Fibroblast of pulmonary artery (primary cell): ENCODE results near the gene NTPCR.

Experiments
- DNase-seq: peaks from one replicate; pipeline ENCODE4 v3.0.0-alpha.2; 2010; ENCODE audit warnings: low read depth
- H3K4me3 ChIP-seq: replicated peaks from 2 replicates; pipeline ENCODE4 v1.5.1; 2011; ENCODE audit warnings: low read depth, mild to moderate bottlenecking, control low read depth, low read length, moderate library complexity
- TF ChIP-seq, protein P1 (sequence below): IDR thresholded peaks from 2 replicates; pipeline ENCODE4 v1.5.1; 2011; ENCODE audit warnings: mild to moderate bottlenecking, control low read depth, low read length, inconsistent platforms; ENCODE audit errors: missing control alignments

The NTPCR gene

DNA sequence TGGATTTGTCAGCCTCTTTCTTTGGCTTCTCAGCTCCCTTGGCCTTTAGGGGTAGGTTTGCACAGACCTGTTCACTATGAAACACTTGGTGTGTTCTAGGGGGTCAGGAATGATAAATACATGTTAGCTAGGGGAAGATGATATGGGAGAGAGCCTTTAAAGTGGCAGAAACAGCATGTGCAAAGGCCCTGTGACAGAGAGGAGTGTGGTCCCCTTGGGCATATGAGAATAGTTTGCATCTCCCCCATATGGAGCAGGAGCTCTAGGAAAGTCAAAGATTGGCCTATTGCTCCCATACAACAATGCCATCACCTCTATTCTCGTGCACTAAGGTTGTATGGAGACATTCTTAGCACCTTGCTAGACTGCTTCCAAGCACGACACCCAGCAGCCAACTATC, 10.7 kb upstream of the NTPCR start:
- H3K4me3 ChIP-seq = no peak overlapping the region
- TF ChIP-seq, protein P1, sequence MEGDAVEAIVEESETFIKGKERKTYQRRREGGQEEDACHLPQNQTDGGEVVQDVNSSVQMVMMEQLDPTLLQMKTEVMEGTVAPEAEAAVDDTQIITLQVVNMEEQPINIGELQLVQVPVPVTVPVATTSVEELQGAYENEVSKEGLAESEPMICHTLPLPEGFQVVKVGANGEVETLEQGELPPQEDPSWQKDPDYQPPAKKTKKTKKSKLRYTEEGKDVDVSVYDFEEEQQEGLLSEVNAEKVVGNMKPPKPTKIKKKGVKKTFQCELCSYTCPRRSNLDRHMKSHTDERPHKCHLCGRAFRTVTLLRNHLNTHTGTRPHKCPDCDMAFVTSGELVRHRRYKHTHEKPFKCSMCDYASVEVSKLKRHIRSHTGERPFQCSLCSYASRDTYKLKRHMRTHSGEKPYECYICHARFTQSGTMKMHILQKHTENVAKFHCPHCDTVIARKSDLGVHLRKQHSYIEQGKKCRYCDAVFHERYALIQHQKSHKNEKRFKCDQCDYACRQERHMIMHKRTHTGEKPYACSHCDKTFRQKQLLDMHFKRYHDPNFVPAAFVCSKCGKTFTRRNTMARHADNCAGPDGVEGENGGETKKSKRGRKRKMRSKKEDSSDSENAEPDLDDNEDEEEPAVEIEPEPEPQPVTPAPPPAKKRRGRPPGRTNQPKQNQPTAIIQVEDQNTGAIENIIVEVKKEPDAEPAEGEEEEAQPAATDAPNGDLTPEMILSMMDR = no peak
- no peak for DNase-seq

DNA sequence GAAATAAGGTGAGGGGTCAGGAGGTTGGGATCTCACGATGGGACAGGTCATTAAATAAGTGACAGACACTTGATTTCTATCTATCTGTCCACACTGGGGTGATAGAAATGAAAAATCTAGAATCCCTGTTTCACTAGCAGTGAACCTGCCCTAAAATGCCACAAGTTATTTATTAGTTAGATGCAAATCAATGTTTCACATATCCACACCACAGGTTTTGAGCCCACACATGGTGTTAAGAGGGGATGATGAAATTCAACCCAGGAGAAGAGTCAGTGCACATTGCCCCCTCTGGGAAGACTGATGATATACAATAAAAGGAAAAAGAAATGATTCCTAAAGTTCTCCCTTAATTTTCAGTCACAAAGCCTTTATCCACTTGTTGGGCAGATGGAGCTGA, 10.1 kb upstream of the NTPCR start:
- DNase-seq = no peak
- TF ChIP-seq, protein P1 = no peak
- no peak overlapping the region for H3K4me3 ChIP-seq

DNA sequence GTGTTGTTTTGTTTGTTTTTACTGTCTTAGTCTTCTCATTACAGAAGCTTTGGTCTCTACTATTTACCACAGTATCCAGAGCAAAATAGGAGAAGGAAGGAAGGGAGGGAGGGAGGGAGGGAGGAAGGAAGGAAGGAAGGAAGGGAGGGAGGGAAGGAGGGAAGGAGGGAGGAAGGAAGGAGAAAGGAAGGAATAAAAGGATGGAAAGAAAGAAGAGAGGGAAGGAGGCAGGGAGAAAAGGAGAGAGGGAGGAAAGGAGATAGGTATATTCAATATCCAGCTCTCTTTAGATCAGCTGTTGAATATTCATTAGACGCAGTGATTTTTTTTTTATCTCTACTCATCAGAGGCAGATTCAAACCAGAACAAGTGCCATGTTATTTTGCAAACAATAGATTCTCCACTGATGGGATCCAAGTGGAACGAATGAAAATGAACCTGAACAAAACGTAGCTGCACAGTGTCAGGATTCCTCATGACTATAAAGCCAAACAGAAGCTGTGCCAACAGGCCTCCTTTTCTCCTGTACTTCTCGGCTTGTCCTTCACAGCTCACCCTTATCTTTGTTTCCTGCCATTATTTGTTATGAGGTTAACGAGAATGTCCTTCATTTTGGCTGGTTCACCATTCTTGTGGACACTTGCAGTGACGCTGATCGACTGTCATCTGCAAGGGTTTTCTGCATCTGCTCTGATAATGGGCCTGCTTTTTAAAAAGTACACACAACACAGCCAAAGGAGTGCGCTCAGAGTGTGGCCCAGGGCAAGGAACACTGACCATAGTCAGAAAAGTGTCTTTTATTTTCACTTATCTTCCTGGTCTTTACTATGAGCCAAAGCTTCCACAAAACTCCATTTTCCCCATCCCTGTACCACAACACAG, 7.8 kb upstream of the NTPCR start:
- no peak for DNase-seq
- H3K4me3 ChIP-seq = no peak overlapping the region
- TF ChIP-seq, protein P1 = no peak

DNA sequence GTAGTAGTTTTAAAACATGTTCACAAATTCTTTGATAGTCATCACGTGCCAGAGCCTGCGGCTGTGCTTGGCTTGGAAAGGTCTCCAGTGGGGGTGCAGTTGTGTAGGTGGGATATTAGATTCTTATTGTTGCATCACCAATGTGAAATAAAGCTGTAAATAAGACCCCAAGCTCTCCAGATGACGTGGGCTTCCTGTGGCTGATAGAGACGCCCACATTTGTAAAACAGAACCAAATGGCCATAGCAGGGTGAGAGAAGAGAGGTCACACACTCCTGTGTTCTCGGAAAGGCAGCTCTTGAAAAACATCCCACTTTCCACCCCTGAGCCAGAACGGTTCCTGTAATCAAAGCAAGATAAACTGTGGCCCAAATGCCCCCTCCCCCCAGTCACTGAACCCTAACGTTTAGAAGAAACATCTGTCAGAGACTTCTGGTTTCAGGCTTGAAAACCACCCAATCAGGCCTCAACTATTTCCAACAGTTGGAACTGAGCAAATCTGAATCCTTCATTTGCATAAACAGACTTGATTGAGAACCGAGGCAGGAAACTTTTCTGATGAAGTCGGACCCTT, 6.6 kb upstream of the NTPCR start:
- TF ChIP-seq, protein P1 = no peak
- H3K4me3 ChIP-seq = no peak overlapping the region
- DNase-seq = peak; percentile 53

DNA sequence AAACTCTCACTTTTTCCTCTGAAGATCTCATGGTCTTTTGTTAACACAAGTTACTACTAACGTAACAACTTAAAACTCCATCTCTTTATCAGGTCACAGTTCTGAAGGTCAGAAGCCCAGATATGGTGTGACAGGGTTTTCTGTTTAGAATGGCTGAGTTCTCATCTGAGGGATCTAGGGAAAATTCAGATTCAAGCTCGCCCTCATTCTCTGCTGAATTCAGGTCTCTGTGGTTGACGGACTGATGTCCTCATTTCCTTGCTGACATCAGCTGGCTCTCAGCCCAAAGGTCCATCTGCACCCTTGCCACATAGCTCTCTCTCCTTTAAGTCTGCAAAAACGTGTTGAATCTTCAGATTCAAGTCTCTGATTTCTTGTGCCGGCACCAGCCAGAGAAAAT, 6.1 kb upstream of the NTPCR start:
- DNase-seq = no peak
- H3K4me3 ChIP-seq = no peak overlapping the region
- TF ChIP-seq, protein P1 = no peak

DNA sequence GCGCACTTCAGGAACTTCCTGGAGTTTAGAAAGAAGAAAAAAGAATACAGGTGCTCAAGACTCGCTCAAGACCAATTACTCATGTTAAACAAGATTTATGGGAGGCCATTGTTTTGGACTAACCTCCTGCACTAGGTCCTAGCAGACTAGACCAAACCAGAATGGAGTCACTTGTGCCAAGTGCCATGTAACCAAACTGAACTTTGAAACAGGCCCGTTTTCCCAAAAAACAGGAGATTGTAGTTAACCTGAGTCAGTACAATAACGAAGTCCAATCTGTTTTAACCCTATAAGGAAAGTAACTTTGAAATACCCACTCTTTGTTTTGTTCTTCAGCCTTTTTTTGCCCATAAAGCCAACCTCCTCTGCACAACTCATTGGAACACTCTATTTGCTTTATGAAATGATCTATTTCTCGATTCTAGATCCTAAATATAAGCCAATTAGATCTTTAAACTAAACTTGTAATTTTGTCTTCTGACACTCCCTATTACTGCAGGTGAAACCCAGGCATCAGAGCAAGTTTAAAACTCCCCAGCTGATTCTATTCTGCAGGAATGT, 695 bp upstream of the NTPCR start:
- peak overlapping the region; percentile 87 for H3K4me3 ChIP-seq
- TF ChIP-seq, protein P1 = no peak
- no peak for DNase-seq
